GM19468 (cell line): ENCODE data around the gene DHX35.
A peak's percentile ranks its signal among the peaks of the same experiment; 100 is the strongest.
"Not testable (repeated sequence)": the region's sequence is repeated elsewhere in the genome, so short reads cannot be mapped to it uniquely, and the experiment has no call there.

ENCODE experiments used
- ATAC-seq: cut with Tn5 transposase; IDR thresholded peaks from one replicate; pipeline ENCODE4 v1.9.1; 2021; ENCODE audit warnings: mild to moderate bottlenecking, moderate library complexity, moderate number of reproducible peaks; ENCODE audit not compliant: unreplicated experiment; ENCODE audit errors: extremely low read depth

DHX35 gene

DNA sequence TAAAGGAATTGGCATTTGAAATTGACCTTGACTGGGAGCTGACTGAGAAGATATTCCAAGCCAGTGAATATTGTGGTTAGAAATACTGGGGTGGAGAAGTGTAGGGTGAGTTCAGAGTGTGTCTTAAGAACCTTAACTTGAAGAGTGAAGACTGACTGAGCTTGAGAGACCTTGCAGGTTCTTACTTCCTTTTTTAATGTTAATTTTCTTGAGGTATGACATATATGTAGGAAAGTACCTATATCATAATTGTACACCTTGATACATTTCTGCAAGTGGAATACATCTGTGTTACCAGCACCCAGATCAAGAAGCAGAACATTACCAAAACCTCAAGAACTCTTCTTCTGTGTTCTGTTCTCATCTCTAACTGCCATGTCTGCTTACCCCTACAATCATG lies 11.0 kb downstream of the DHX35 start:
- ATAC-seq: no peak

DNA sequence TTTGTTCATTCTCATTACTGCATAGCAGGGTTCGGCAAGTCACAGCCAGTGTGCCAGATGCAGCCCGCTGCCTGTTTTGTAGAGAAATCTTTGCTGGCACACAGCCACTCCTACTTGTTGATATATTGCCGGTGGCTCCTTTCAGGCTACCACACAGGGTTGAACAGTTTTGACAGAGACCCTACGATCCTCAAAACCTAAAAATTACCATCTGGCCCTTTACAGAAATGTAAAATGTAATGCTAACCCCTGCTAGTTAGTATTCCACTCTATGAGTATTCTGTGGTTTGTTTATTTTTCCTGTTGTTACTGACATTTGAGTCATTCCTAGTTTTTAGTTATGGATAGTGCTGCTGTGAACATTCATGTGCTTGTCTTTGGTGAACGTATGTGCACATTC lies 11.5 kb downstream of the DHX35 start:
- ATAC-seq: no peak

DNA sequence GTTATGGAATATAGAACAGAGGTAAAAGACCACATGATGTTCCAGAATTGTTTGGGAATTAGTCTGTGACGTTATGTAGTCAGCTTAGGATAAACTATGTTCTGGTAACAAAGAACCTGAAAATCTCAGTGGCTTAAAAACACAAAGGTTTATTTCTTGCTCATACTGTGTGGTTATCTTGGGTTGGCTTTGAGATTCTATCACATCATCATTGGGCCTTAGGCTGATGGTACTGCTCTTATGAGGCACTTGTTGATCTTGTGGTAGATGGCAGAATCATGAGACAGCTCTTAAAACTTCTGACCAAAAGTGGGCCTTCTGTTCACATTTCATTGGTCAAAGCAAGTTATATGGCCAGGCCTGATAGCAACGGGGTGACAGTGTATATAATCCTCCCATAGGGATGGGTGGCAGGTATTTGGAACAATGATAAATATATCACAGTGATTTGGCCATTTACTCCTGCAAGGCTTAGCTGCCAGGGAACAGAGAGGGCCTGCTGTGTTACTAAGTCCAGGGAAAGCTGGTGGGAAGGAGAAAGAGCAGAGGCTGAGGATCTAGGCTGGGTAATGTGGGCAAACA lies 13.5 kb downstream of the DHX35 start:
- no peak for ATAC-seq

DNA sequence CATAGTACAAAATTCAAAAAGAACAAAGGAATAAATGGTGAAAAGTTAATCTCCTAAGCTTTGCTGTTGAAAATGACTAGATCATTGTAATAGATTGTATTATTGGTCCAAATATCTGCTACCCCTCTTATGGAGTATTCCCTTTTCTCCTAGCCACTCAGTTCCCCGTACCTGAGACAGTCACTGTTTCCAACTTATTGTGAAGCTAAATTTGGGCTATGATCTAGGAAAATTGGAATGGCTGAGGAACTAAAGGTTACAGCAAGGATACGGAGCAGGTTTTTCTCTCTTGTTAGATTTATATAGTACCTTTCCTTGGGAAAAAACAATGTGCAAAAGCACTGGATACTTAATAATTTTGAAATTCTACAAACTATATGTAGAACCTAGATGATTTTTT lies 17.3 kb downstream of the DHX35 start:
- no peak for ATAC-seq

DNA sequence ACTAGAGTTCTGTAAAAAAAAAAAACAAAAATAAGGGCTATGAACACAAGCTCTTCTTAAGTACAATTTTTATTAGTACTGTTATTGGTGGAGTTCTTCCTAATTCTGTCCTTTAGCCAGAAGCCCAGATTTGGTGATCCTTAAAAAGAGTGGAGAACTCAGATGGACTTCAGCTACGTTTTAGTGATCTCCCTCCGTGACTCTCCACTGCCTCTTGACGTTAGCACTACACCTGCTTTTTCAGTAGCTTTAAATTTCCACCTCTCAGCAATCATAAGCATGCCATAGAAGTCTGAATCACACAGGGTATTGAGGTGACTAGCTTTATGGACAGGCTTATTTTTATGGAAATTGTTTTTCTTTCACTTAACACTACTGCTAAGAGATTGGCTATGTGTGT lies 17.7 kb downstream of the DHX35 start:
- ATAC-seq: no peak

DNA sequence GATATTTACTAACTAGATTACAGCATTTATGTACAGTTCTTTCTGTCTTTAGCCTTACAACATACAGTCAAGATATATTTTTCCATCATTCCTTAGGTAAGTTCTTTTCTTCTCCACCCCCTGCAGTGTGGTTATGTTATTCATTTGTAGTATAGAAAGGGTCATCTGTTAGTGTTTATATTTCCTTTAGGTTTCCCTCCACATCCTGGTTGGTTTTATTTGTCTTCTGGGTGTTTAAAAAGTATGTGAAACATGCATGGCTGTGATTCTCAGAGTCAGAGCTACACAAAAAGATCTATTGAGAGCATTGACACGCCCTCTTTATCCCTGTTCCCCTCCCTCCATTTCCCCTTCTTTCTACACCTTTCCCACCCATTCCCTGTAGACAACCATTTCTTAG lies 20.1 kb downstream of the DHX35 start:
- no peak for ATAC-seq

DNA sequence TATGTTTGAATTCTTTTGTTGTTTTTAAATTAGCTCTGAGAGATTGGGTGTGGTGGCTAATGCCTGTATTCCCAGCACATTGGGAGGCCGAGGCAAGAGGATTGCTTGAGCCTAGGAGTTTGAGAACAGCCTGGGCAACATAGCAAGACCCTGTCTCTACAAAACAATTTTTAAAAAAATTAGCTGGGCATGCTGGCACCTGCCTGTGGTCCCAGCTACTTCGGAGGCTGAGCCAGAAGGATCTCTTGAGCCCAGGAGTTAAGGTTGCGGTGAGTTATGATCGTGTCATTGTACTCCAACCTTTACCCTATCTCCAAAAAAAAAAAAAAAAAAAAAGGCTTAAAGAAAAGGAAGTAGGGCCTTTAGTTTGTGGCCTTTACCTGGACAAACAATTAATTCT lies 22.9 kb downstream of the DHX35 start:
- no peak for ATAC-seq

DNA sequence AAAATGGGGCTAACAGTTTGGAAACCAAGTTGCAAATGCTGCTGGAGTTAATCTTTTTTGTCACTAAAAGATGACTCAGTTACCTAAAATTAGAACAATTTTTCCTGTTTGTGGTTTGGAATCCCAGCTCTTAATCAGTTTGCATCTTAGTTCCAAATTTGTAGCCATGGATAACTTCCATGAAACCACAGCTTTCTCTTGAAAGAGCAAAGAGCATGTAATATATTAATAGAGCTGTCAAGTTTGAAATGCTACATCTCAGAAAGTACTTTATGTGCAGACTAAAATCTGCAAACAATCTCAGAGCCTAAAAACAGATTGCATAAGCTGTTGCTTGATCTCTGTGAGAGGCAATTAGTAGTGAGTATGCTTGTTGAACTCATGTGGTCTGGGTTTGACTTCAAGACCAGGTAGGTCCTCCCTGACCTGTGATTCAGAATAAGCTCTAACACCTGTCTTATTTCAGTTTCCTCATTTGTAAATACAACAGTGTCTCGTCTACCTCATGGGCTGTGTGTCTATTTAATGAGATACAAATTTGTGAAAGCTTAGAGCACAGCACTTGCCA lies 23.5 kb downstream of the DHX35 start:
- no peak for ATAC-seq

DNA sequence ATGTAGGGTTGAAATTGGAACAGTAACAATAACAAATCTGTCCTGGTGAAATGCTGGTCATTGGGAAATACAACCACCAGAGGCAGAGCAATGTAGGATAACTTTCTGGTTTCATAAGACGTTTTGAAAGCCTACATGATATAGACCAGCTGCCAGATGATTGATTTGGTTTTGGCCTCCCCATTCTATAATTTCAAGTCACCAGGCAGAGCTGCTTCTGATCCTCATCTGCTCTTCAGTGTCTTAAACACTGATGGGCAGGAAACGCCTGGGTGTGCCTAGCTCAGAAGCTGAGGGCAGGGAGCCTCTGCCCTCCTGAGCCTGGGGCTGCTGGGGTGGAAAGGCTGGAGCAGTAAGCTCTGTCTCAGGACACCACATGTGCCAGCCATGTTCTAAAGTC lies 24.5 kb downstream of the DHX35 start:
- no peak for ATAC-seq

DNA sequence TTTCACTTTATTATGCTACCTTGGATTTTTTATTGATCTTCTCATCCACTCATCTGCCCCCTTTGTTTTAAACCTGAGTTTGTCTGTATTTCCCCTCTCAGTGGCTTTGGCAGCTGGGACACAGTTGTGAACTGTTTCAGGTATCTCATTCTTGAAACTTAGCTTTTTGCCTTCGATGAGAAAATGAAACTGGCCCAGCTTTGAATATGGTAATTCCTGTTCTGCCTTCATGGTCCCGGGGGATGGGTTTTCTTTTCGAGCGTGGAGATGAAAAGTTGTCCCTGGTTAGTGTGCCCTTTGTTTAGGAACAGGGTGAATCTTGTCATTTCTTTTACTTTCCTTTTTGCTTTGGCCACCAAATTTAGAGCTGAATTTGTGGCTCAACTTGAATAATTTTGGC lies 25.6 kb downstream of the DHX35 start:
- peak; percentile 37 for ATAC-seq

DNA sequence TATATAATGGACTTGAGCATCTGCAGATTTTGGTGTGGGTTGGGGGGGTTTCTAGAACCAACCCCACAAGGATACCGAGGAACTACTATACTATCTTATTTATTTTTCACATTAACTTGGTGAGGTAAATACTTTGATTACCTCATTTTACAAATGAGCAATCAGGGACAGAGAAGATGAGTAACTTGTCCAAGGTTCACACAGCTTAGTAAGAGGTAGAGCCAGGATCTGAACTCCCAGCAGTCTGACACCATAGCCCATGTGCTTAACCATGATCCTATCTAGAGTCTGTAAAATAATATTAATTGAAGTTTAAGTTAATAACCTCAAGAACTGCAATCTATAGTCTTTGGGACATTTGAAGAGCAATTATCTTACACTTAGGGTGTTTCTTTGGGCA lies 28.6 kb downstream of the DHX35 start:
- no peak for ATAC-seq

DNA sequence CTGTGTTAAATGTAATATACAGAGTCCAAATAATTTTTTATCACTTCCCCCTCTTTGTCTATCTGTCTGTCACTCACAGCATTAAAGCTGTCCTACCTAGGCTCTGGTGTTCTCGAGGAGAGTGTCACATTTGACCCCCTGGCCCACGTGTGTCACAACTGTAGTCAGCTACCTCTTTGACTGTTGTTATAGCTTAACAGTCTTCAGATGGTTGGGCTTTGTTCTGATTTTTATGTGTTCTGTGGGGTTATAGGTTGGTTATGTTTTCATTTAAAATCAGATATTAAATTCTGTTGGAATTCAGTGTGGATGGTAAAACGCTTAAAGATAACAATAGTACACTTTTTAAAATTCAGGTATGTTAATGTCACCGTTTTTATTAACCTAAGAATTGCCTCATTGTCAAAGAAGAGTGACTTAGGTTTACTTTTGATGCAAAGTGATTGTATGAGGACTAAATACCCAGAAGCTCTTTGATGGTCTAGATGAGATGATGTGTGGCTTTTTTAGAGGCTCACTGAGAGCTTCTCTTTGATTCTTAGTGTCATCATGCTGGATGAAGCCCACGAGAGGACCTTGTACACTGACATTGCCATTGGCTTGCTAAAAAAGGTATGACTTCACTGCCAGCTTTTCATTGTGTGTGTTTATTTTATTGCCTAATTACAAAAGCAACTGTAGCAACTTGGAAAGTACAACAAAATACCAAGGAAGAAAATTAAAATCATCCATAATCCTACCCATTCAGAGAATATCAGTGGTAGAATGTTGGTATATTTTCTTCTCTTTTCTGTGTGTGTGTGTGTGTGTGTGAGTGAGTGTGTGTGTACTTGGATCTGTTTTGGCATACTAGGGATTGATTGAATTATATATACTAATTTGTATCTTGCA lies 29.9 kb downstream of the DHX35 start:
- ATAC-seq: no peak

DNA sequence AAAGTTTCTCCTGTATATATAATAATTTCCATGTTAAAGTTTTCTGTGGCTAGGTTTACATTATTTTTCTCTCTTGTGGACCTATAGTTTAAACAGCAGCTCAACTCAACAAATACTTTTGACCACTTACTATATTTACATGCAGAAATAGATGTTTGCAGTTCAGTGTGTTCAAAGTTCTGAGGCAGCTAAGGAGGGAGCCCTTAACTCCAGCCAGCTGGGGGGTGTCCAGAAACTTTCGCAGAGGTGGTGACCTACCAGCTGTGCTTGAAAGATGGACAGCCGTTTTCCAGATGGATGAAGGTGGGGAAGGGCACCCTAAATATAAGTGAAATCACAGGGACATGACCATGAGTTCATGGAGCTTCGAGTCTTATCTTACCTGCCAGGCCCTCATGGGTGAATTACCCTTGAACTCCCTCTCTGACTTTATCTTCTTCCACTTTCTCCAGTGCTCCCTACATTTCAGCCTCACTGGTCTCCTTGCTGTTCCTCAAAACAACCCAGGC lies 33.4 kb downstream of the DHX35 start:
- ATAC-seq: no peak

DNA sequence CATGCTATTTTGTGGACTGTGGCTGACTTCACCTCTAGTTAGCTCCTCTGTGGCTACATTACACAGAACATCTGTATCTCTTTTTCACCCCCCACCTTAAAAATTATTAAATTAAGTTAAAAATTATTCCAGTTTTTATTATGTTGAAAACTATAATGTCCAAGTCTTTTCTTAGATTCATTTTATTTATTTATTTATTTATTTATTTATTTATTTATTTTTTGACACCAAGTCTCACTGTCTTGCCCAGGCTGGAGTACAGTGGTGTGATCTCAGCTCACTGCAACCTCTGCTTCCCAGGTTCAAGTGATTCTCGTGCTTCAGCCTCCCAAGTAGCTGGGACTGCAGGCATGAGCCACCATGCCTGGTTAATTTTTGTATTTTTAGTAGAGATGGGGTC lies 34.7 kb downstream of the DHX35 start:
- ATAC-seq: not testable (repeated sequence)

DNA sequence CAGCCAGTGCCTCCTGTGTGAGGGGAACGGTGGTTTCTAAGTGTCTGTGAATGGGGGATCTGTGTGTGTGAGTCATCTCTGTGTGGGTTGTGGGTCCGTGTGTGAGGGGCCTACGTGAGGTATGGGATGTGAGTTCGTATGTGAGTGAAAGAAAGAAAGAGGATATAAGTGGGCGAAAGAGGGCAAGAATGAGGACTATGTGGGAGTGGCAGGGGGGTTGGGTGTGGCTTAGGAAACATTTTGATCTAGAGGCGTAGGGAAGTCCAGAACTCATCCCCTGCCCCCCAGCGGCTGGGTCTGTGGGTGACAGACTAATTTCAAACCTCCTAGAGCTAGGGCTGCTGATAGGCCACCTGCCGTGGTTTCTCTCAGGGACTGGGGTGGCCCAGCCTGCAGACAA lies 35.5 kb downstream of the DHX35 start:
- peak; percentile 52 for ATAC-seq

DNA sequence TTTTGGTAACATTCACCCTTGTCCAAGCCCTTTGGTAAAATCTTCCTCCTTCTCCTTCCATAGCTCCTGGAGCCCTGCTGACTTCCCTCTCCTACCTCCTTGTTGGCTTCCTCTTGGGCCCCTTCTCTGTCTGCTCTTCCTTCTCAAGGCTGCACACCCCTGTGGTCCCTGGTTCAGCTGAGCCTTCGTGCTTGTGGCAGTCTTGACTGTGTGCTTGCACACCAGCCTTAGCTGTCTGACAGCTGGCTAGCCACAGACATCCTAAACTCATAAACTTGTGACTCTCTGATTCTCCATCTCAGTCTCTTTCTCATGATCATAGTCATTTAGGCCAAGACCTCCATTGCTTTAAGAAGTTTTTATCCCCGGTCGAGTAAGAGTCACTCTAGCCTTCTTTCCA lies 37.1 kb downstream of the DHX35 start:
- ATAC-seq: no peak

DNA sequence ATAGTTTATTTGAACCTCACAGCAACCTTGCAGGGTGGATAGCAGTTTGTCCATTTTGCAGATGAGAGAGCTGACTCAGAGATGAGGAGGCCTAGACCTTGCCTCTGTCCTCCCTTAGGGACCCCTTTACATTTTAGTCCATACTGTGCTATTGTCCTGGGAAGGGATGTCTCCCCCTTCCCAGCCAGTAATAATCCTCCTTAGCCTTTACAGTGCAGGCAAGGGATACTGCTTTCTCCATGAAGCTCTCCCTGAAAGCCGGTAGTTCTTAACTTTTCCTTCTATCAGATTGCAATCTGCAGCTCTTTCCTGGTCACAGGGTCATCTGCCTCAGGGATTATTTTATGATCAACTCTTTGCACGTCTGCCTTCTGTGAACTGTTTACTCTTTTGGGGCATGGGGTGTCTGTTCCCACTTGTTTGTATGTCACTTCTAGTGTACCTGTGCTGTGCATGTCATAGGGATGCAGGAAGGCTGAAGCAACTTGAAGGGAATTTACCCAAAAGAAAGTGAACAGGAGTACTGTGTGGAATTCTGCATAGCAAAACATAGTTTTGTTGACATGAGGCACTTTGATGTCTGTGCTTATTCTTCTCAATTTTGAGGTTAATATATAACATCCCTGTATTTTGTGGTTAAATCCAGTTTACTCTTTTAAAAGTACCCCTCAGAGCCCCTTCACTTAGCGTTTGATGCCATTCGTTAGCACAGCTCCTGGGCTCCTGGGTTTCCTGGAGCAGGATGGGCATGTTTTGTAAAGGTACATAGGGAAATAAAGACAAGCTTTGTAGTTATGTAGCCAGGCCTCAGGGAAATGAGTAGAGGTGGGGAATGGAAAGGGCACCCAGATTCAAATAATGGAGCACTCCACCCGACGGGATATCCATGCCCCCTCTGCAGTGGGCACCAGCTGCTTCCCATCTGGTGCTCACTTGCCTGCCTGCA lies 38.1 kb downstream of the DHX35 start:
- no peak for ATAC-seq

DNA sequence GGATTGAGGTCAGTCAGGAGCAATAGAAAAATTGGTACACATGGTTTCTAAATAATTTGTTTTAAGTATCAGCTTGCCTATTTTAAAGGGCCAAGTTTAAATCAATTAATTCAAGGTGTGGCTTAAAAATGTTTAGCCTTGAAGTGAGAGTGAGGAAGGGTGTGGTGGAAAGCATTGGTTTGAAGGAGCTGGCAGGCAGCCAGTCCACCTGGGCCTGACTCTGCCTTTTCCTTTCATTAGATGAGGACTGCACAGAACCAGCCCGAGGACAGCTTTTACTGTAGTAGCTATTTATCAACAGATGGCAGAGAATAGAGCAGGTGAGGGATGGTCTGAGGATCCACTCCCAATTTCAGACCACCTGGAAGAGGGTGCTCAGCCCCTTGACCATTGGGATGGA lies 42.4 kb downstream of the DHX35 start:
- no peak for ATAC-seq

DNA sequence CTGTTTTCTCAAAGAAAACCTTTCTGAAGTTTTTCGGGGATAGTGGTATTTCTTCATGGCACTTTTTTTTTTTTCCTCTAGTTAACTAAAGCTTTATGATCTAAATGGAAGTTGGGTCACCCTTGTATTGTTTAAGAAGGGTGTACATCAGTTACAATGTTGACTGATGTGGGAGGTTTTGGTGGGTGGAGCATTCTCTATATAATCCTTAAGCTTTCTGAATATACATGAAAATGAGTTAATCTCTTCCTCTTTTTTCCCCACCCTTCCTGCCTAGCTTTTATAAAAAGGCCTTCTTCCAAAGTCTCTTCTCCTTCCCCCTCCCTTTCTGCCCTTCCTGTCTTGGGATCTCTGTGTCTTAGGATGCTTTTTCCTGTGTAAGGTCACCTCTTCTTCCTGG lies 47.2 kb downstream of the DHX35 start:
- no peak for ATAC-seq

DNA sequence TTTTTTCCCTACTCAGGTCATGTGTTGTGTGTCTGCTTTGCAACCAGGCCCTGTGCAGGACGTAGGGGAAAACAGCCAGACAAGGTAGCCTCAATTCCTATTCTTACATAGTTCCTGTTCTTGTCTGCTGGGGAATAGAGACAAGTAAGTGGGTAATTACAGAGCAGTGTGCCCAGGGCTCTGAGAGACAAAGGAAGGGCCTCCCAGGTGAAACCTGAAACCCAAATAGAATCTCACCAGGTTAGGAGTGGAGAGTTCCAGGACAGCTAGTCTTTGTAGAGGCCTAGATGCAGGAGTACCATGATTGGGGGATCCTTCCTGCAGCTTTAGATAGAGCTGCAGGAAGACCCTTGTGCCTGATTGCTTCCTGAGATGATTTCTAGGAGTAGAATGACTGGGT lies 48.4 kb downstream of the DHX35 start:
- no peak for ATAC-seq
